SU-DHL-6 (cell line): ENCODE results near the gene KCNT2.

Source experiments
- H2AFZ ChIP-seq: fragments of 200-600 bp; sonication (generic); 2 replicates; pipeline ENCODE4 v1.6.1; 2014; ENCODE audit warnings: low read depth, mild to moderate bottlenecking, moderate library complexity, mixed read lengths, antibody characterized with exemption, low read length; ENCODE audit not compliant: severe bottlenecking
- H3F3A ChIP-seq: fragments of 200-600 bp; shearing (Covaris generic); 2 replicates; pipeline ENCODE4 v1.6.0; 2016; ENCODE audit warnings: antibody characterized with exemption, mild to moderate bottlenecking; ENCODE audit not compliant: insufficient read depth
- H3K27ac ChIP-seq: fragments of 200-600 bp; sonication (generic); 2 replicates; pipeline ENCODE4 v1.5.1; 2016; ENCODE audit warnings: low read depth, mild to moderate bottlenecking, low read length, moderate library complexity, mixed read lengths
- H3K27me3 ChIP-seq: fragments of 200-600 bp; sonication (generic), shearing (Covaris generic); 2 replicates; pipeline ENCODE4 v1.6.0; 2014; ENCODE audit warnings: mild to moderate bottlenecking, low read length
- H3K36me3 ChIP-seq: fragments of 200-600 bp; sonication (generic); 2 replicates; pipeline ENCODE4 v1.6.1; 2014; ENCODE audit warnings: mild to moderate bottlenecking, low read length, mixed read lengths
- H3K4me2 ChIP-seq: fragments of 300-600, 200-600 bp; shearing (Covaris generic), sonication (generic); 2 replicates; pipeline ENCODE4 v1.6.0; 2014; ENCODE audit warnings: low read length, low read depth, mild to moderate bottlenecking; ENCODE audit not compliant: poor library complexity, severe bottlenecking
- H3K4me3 ChIP-seq: fragments of 200-600 bp; sonication (generic); 2 replicates; pipeline ENCODE4 v1.5.1; 2014; ENCODE audit warnings: antibody characterized with exemption, low read length, mild to moderate bottlenecking, mixed read lengths; ENCODE audit not compliant: insufficient read depth, poor library complexity, severe bottlenecking
- H3K79me2 ChIP-seq: fragments of 200-600 bp; sonication (generic); 2 replicates; pipeline ENCODE4 v1.6.1; 2014; ENCODE audit warnings: mild to moderate bottlenecking, low read length, moderate library complexity; ENCODE audit not compliant: insufficient read depth
- H3K9ac ChIP-seq: fragments of 200-600 bp; sonication (generic); 2 replicates; pipeline ENCODE4 v1.7.0; 2014; ENCODE audit warnings: mild to moderate bottlenecking, low read length
- H3K9me2 ChIP-seq: fragments of 200-600 bp; sonication (generic); replicated peaks from 2 replicates; pipeline ENCODE4 v1.6.1; 2014; ENCODE audit warnings: low read length; ENCODE audit not compliant: insufficient read depth
- H3K9me3 ChIP-seq: fragments of 200-600 bp; sonication (generic); 2 replicates; pipeline ENCODE4 v1.6.1; 2014; ENCODE audit warnings: low read length, mixed read lengths; ENCODE audit not compliant: insufficient read depth
- H4K20me1 ChIP-seq: fragments of 200-600 bp; sonication (generic); 2 replicates; pipeline ENCODE4 v1.6.1; 2014; ENCODE audit warnings: low read depth, mild to moderate bottlenecking, antibody characterized with exemption, low read length, moderate library complexity, mixed read lengths
- CTCF ChIP-seq: fragments of 200-600 bp; sonication (generic); IDR thresholded peaks from one replicate; pipeline ENCODE4 v1.5.1; 2017; ENCODE audit warnings: antibody characterized with exemption, mild to moderate bottlenecking, low read length, moderate library complexity; ENCODE audit not compliant: insufficient read depth, poor library complexity, severe bottlenecking
- EZH2phosphoT487 ChIP-seq: fragments of 200-600 bp; sonication (generic), shearing (Covaris generic); conservative IDR thresholded peaks from 2 replicates; pipeline ENCODE4 v1.6.1; 2018; ENCODE audit warnings: mild to moderate bottlenecking, antibody characterized with exemption, low read length, moderate library complexity, mixed read lengths

The KCNT2 gene

GRCh38 chr1:196355206-196355786 lies 252.9 kb downstream of the KCNT2 start:
- H4K20me1 ChIP-seq: no peaks in the 10 kb centered on the region
- no peaks in the 10 kb centered on the region for H3K9me2 ChIP-seq
- TF ChIP-seq CTCF (no peak), EZH2phosphoT487 (no peak)
- no peaks in the 10 kb centered on the region for H3K79me2 ChIP-seq
- no peak overlapping the region for H3K4me2 ChIP-seq
- H3K9me3 ChIP-seq: no peaks in the 10 kb centered on the region
- H3K27ac ChIP-seq: no peak overlapping the region
- no peak overlapping the region for H2AFZ ChIP-seq
- no peak overlapping the region for H3K4me3 ChIP-seq
- no peak overlapping the region for H3K9ac ChIP-seq
- H3K36me3 ChIP-seq: no peaks in the 10 kb centered on the region
- H3K27me3 ChIP-seq: no peaks in the 10 kb centered on the region
- H3F3A ChIP-seq: no peaks in the 10 kb centered on the region

- no peak overlapping the region for H3K9ac ChIP-seq
- H3K9me3 ChIP-seq: no peaks in the 10 kb centered on the region
- H3K4me3 ChIP-seq: no peak overlapping the region
- no peaks in the 10 kb centered on the region for H3K27me3 ChIP-seq
- H3K9me2 ChIP-seq: no peaks in the 10 kb centered on the region
- no peaks in the 10 kb centered on the region for H3K36me3 ChIP-seq
- H3F3A ChIP-seq: no peaks in the 10 kb centered on the region
- H4K20me1 ChIP-seq: no peaks in the 10 kb centered on the region
- no peak overlapping the region for H2AFZ ChIP-seq
- no peak for TF ChIP-seq EZH2phosphoT487
- TF ChIP-seq CTCF: no peak
- no peak overlapping the region for H3K4me2 ChIP-seq
- H3K79me2 ChIP-seq: no peaks in the 10 kb centered on the region
- H3K27ac ChIP-seq: no peak overlapping the region
Observed at GRCh38 chr1:196344453-196344852, 263.8 kb downstream of the KCNT2 start.

GRCh38 chr1:196324345-196324744 lies 283.9 kb downstream of the KCNT2 start:
- H3K9me2 ChIP-seq: no peaks in the 10 kb centered on the region
- H3F3A ChIP-seq: no peaks in the 10 kb centered on the region
- no peaks in the 10 kb centered on the region for H3K36me3 ChIP-seq
- H3K4me2 ChIP-seq: no peak overlapping the region
- H3K4me3 ChIP-seq: no peak overlapping the region
- H3K27ac ChIP-seq: no peak overlapping the region
- no peak for TF ChIP-seq EZH2phosphoT487
- no peak for TF ChIP-seq CTCF
- no peaks in the 10 kb centered on the region for H3K9me3 ChIP-seq
- H3K79me2 ChIP-seq: no peaks in the 10 kb centered on the region
- H3K27me3 ChIP-seq: no peaks in the 10 kb centered on the region
- H2AFZ ChIP-seq: no peak overlapping the region
- no peaks in the 10 kb centered on the region for H4K20me1 ChIP-seq
- no peak overlapping the region for H3K9ac ChIP-seq
